BE2C (cell line): ENCODE measurements around the gene RBMS1.
A peak's percentile ranks its signal among the peaks of the same experiment; 100 is the strongest.

Source experiments
- DNase-seq: peaks from one replicate; pipeline ENCODE4 v3.0.0-alpha.2; 2020
- H3K27me3 ChIP-seq: fragments of 250-450 bp; sonication (Bioruptor Pico); 2 replicates; pipeline ENCODE4 v1.5.1; 2020; ENCODE audit warnings: mild to moderate bottlenecking
- H3K36me3 ChIP-seq: fragments of 250-450 bp; sonication (Bioruptor Pico); 2 replicates; pipeline ENCODE4 v1.5.1; 2020; ENCODE audit warnings: mild to moderate bottlenecking
- H3K4me1 ChIP-seq: fragments of 250-450 bp; sonication (Bioruptor Pico); 2 replicates; pipeline ENCODE4 v1.5.1; 2020
- H3K4me3 ChIP-seq: 2 replicates; pipeline ENCODE4 v1.5.1; 2011; ENCODE audit warnings: low read depth, low read length
- H3K9me3 ChIP-seq: fragments of 250-450 bp; sonication (Bioruptor Pico); 2 replicates; pipeline ENCODE4 v1.5.1; 2020
- CTCF ChIP-seq: IDR thresholded peaks from 2 replicates; pipeline ENCODE4 v1.5.1; 2012; ENCODE audit warnings: mild to moderate bottlenecking, low read depth, low read length

RBMS1 gene

DNA sequence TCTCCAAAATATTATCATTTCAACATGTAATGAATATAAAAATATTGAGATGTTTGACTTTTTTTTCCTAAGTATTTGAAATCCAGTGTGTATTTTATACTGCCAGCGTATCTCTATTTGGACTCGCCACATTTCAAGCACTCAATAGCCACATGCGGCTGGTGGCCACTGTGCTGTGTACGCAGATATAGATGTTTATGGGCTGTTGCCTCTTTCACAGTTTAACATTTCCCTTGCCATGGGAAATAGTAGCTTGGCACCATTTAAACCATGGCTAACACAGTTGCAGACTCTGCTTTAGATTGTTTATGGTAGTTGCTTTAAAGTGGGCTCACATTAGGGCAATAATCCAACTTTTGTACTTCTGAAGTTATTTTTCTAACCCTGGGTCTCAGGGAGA lies 157.0 kb downstream of the RBMS1 start:
- peaks cover 21% of the 10 kb centered on the region for H3K4me1 ChIP-seq
- no peaks in the 10 kb centered on the region for H3K27me3 ChIP-seq
- no peak for DNase-seq
- H3K4me3 ChIP-seq, result no peak overlapping the region
- TF ChIP-seq CTCF, result no peak
- H3K36me3 ChIP-seq, result no peaks in the 10 kb centered on the region
- no peaks in the 10 kb centered on the region for H3K9me3 ChIP-seq

GRCh38 chr2:160336105-160336504 lies 157.5 kb downstream of the RBMS1 start:
- H3K36me3 ChIP-seq, result no peaks in the 10 kb centered on the region
- DNase-seq, result no peak
- no peak overlapping the region for H3K4me3 ChIP-seq
- TF ChIP-seq CTCF, result no peak
- H3K27me3 ChIP-seq, result no peaks in the 10 kb centered on the region
- no peaks in the 10 kb centered on the region for H3K9me3 ChIP-seq
- H3K4me1 ChIP-seq, result peaks cover 21% of the 10 kb centered on the region

GRCh38 chr2:160335441-160335840 lies 158.2 kb downstream of the RBMS1 start:
- Histone ChIP-seq H3K9me3 (no peaks in the 10 kb centered on the region), H3K27me3 (no peaks in the 10 kb centered on the region), H3K36me3 (no peaks in the 10 kb centered on the region), H3K4me1 (peaks cover 20% of the 10 kb centered on the region), H3K4me3 (no peak overlapping the region)
- no peak for DNase-seq
- no peak for TF ChIP-seq CTCF

GRCh38 chr2:160334028-160334741 lies 159.4 kb downstream of the RBMS1 start:
- Histone ChIP-seq H3K4me3 (no peak overlapping the region), H3K9me3 (no peaks in the 10 kb centered on the region), H3K4me1 (peaks cover 20% of the 10 kb centered on the region), H3K36me3 (no peaks in the 10 kb centered on the region), H3K27me3 (no peaks in the 10 kb centered on the region)
- DNase-seq, result no peak
- no peak for TF ChIP-seq CTCF

GRCh38 chr2:160333324-160334027 lies 160.1 kb downstream of the RBMS1 start:
- Histone ChIP-seq H3K4me1 (peaks cover 20% of the 10 kb centered on the region), H3K36me3 (no peaks in the 10 kb centered on the region), H3K9me3 (no peaks in the 10 kb centered on the region), H3K27me3 (no peaks in the 10 kb centered on the region), H3K4me3 (no peak overlapping the region)
- DNase-seq, result no peak
- no peak for TF ChIP-seq CTCF

DNA sequence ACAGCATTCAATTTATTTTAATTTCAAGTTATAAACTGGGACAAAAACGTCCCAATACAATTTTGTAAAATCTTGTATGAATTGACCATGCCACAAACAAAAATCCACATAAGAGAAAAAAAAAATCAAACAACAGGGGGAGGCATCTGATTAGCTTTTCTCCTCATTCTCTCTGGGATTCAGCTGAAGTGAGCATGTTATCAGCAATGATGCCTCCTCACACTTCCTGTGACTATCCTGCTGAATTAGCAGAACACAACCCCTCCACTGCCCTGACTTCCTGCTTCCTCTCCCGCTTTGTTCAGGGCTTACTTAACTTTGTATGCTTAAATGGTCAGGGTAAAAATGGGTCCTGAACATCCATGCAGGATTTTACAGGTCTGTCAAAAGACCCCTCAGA lies 161.3 kb downstream of the RBMS1 start:
- no peak for DNase-seq
- peaks cover 15% of the 10 kb centered on the region for H3K4me1 ChIP-seq

More for the DNA sequence above, 161.3 kb downstream of the RBMS1 start:
- peak; percentile 27 for TF ChIP-seq CTCF
- Histone ChIP-seq H3K4me3 (no peak overlapping the region), H3K36me3 (no peaks in the 10 kb centered on the region), H3K9me3 (no peaks in the 10 kb centered on the region), H3K27me3 (no peaks in the 10 kb centered on the region)
